SK-N-MC (cell line): Measurements from ENCODE around the gene TUBAL3.

ENCODE experiments used
- EZH2 ChIP-seq: fragments of 200-600 bp; sonication (generic); IDR thresholded peaks from one replicate; pipeline ENCODE4 v1.6.1; 2017; ENCODE audit warnings: antibody characterized with exemption
- FOXP2 ChIP-seq: optimal IDR thresholded peaks from 2 replicates; pipeline ENCODE3; 2011; ENCODE audit warnings: mild to moderate bottlenecking, moderate library complexity; ENCODE audit not compliant: insufficient read depth; ENCODE audit errors: extremely low read length, control extremely low read depth
- POLR2AphosphoS5 ChIP-seq: IDR thresholded peaks from 2 replicates; pipeline ENCODE4 v1.6.1; 2012; ENCODE audit warnings: mild to moderate bottlenecking, low read depth, low read length, borderline replicate concordance

DNA sequence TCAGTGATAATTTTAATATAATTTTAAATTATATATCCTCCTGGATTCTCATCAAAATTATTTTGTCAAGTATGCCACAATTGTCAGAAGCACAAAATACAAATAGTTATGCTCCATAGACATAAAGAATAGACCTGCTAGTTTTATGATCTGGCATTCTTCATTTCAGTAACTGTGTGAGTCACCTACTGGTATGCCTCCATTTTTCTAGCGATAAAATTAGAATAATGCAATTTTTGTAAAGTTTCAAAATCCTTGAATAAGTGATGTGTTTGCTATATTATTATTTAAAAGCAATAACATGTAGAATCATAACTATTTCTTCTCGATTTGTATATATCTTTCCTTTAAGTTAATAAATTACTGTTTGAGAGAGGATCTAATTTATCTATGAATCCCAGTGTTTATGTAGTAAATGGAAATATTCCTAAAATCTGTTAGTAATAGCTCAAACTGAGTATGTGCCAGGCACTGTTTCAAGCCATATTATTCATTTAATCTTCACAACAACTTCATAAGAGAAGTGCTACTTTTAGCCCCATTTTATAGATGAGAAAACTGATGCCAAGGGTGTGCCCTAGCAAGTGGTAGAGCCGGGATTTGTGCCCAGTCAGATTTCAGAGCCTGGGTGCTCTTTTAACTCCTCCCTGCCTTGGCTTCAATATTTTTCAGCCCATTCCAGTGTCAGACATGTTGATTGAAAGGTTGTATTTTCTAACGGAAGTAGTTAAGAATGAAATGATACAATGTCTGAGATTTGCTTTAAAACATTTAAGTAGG lies 46.2 kb upstream of the TUBAL3 start:
- TF ChIP-seq POLR2AphosphoS5, result no peak
- no peak for TF ChIP-seq EZH2
- no peak for TF ChIP-seq FOXP2
